ENCODE data around the gene SPART. TPM values are rescaled to one million over a fixed set of nuclear protein-coding genes. Genes with fewer than 3 reads are reported as not detected.

The SPART gene
- total and polyA plus RNA-seq, 2 of the 8 experiments (the other 6 are each of a cell fraction or from before 2014, with no cell fraction given), result 27.2 to 74.1 TPM

GRCh38 chr13:36297366-36298338, 48.5 kb downstream of the SPART start, which contains the start of gene CCDC169:
Gene CCDC169 (minus strand): TSS chr13:36297814. CDS start chr13:36297719, 95 bp downstream.
- peak within 1 kb of the TSS; percentile 93 for H3K27ac ChIP-seq (ENCODE audit: low read depth, low read length)
- H4K20me1 ChIP-seq (replicated peaks in 1 of 2; ENCODE audit: control insufficient read depth in 1 of 2, insufficient read depth in 2 of 2, low read length in 2 of 2), result peaks cover 0 to 2% of the 10 kb centered on the region in 2 experiments
- peak within 1 kb of the TSS; percentile 82; the same call in 1 of the 2 replicates for H2BK12ac ChIP-seq (ENCODE audit: low read depth, low read length)
- peak within 1 kb of the TSS; percentile 24 for H3K4ac ChIP-seq (replicated peaks; ENCODE audit: insufficient read length, low read depth, low read length)
- peaks cover 0 to 4% of the 10 kb centered on the region in 2 experiments; a peak in 1 of 4 replicates for H3K9me3 ChIP-seq (ENCODE audit: insufficient read depth in 2 of 2, low read depth in 1 of 2, low read length in 1 of 2)
- H3K4me2 ChIP-seq (ENCODE audit: insufficient read depth in 1 of 2, low read depth in 2 of 2, low read length in 2 of 2), result peak within 1 kb of the TSS; percentile 86 to 89
- H3K23me2 ChIP-seq (ENCODE audit: low read depth, low read length), result peaks cover 4% of the 10 kb centered on the region; the same call in 1 of the 2 replicates
- no peaks in the 10 kb centered on the region for H3K27me3 ChIP-seq (replicated peaks in 1 of 4; ENCODE audit: control insufficient read depth in 3 of 4, extremely low read depth in 1 of 4, insufficient read depth in 3 of 4, low read length in 3 of 4)
- H4K91ac ChIP-seq (replicated peaks; ENCODE audit: insufficient read length, low read length), result peak within 1 kb of the TSS; percentile 87
- CTCF ChIA-PET (ENCODE audit: partially characterized antibody), result interaction anchor here (0.6 to 1.8 kb wide), 7 partner anchors 15 to 439 kb away, joined by 3 to 5 read pairs (median 4); no protein-coding TSS in a partner anchor
- H3K56ac ChIP-seq (replicated peaks; ENCODE audit: insufficient read length, low read depth, low read length), result peak within 1 kb of the TSS; percentile 57
- peak within 1 kb of the TSS; percentile 52 for H2BK120ac ChIP-seq (replicated peaks; ENCODE audit: low read depth, low read length)
- DNase-seq (ENCODE audit: low read depth in 1 of 2, low spot score in 2 of 2) (peak; percentile 83 to 94), FAIRE-seq (peak; percentile 62)
- H2BK15ac ChIP-seq (ENCODE audit: low read length), result peak within 1 kb of the TSS; percentile 14; the same call in 1 of the 2 replicates
- H2BK20ac ChIP-seq (ENCODE audit: low read length), result 0 out of 2 replicates have a peak within 1 kb of the TSS, but pooled peaks have one; percentile 16
- H3K4me3 ChIP-seq (ENCODE audit: extremely low read depth in 1 of 4, insufficient read depth in 2 of 4, low read depth in 3 of 4, low read length in 4 of 4), result peak within 1 kb of the TSS; percentile 66 to 82 (median 70)
- peak within 1 kb of the TSS; percentile 34; the same call in 1 of the 2 replicates for H2AK5ac ChIP-seq (ENCODE audit: low read depth, low read length)
- H3K23ac ChIP-seq (ENCODE audit: insufficient read length), result no peak within 1 kb of the TSS
- H2BK5ac ChIP-seq (ENCODE audit: low read depth, low read length), result peak within 1 kb of the TSS; percentile 98
- H3K36me3 ChIP-seq (ENCODE audit: control insufficient read depth in 2 of 4, insufficient read depth in 4 of 4, low read length in 3 of 4), result peaks cover 0 to 27% (median 12%) of the 10 kb centered on the region in 4 experiments; a peak in 6 of 8 replicates
- peaks cover 0 to 15% (median 12%) of the 10 kb centered on the region in 4 experiments; a peak in 3 of 7 replicates for H3K4me1 ChIP-seq (replicated peaks in 1 of 4; ENCODE audit: control insufficient read depth in 3 of 4, insufficient read depth in 4 of 4, low read length in 3 of 4)
- H3K14ac ChIP-seq (ENCODE audit: insufficient read length), result no peak within 1 kb of the TSS
- H3K18ac ChIP-seq (ENCODE audit: extremely low read depth, low read length), result peak within 1 kb of the TSS; percentile 94
- 0 out of 2 replicates have a peak, but pooled peaks cover 2% of the 10 kb centered on the region for H3K79me1 ChIP-seq (ENCODE audit: low read depth, low read length)
- 3% methylated on average over 48 of the region's 53 CpGs; no CpG with 5 or more reads in 1 of the 2 experiments for WGBS, 2 experiments (ENCODE audit: extremely low coverage in 1 of 2, insufficient coverage in 1 of 2, insufficient read length in 1 of 2, insufficient replicate concordance in 2 of 2, low coverage in 1 of 2, low lambda C conversion rate in 2 of 2, missing lambda C conversion rate in 1 of 2)
- 0 out of 2 replicates have a peak within 1 kb of the TSS, but pooled peaks have one; percentile 2 for H2AFZ ChIP-seq (ENCODE audit: low read length)
- peak within 1 kb of the TSS; percentile 72 to 87 (median 76) for H3K9ac ChIP-seq (replicated peaks in 1 of 4; ENCODE audit: extremely low read depth in 1 of 4, low read depth in 3 of 4, low read length in 3 of 4)
- H4K5ac ChIP-seq (ENCODE audit: insufficient read length, low read depth, low read length), result peak within 1 kb of the TSS; percentile 93
- H3K79me2 ChIP-seq (ENCODE audit: control insufficient read depth in 1 of 2, insufficient read depth in 2 of 2, low read length in 2 of 2), result peaks cover 0 to 41% of the 10 kb centered on the region in 2 experiments
- POLR2A ChIA-PET (ENCODE audit: partially characterized antibody), result interaction anchor here (0.6 to 4.6 kb wide), 12 partner anchors 10 to 704 kb away, joined by 3 to 31 read pairs (median 8); partner anchors contain the start of genes ALG5 and SPART
- peak within 1 kb of the TSS; percentile 93 for H4K8ac ChIP-seq (ENCODE audit: extremely low read depth, insufficient read depth, low read length)
- TF ChIP-seq POLR2A (IDR thresholded peaks at IDR 0.05; ENCODE audit: control extremely low read depth in 1 of 2, low read depth in 2 of 2, low read length in 2 of 2) (peak; percentile 80 to 96), ATF2 (IDR thresholded peaks at IDR 0.05; ENCODE audit: low read length) (no peak), CREB1 (IDR thresholded peaks at IDR 0.05) (peak; percentile 95), ASH2L (IDR thresholded peaks at IDR 0.05; ENCODE audit: low read length) (peak; percentile 85), SRF (IDR thresholded peaks at IDR 0.05; ENCODE audit: low read depth, low read length) (peak; percentile 31; the same call in 1 of the 2 replicates), MAX (IDR thresholded peaks at IDR 0.05) (peak; percentile 97), RBBP5 (IDR thresholded peaks at IDR 0.05; ENCODE audit: borderline replicate concordance, low read depth, low read length) (peak; percentile 77; the same call in 1 of the 2 replicates), POLR2AphosphoS5 (IDR thresholded peaks at IDR 0.05; ENCODE audit: low read depth, low read length) (peak; percentile 98)

All from H1 (cell line).